GM18951 (cell line): ENCODE results near the gene ANKRD13A.

Experiments used
- POLR2A ChIP-seq: IDR thresholded peaks from 4 replicates; pipeline ENCODE4 v1.6.1; 2011; ENCODE audit warnings: mild to moderate bottlenecking; ENCODE audit not compliant: insufficient read length, insufficient read depth; ENCODE audit errors: extremely low read depth
- in situ Hi-C: fragments of 300-500 bp; cut with MboI; formaldehyde crosslinking; loops from one replicate; pipeline ENCODE4 v1.12.0; 2022; ENCODE audit warnings: low sequenced_read_pairs, mixed read lengths, inconsistent platforms; ENCODE audit not compliant: unreplicated experiment

ANKRD13A gene

GRCh38 chr12:110075880-110076279 lies 76.7 kb downstream of the ANKRD13A start:
- in situ Hi-C loops = no loop called here
- no peak for TF ChIP-seq POLR2A

- TF ChIP-seq POLR2A = no peak
- in situ Hi-C loops = no loop called here
Observed at GRCh38 chr12:110077800-110078199, 78.6 kb downstream of the ANKRD13A start.

- TF ChIP-seq POLR2A = peak; percentile 52
- in situ Hi-C loops = no loop called here
Observed at GRCh38 chr12:110079477-110080400, 80.5 kb downstream of the ANKRD13A start.

GRCh38 chr12:110080410-110080809 lies 81.2 kb downstream of the ANKRD13A start:
- TF ChIP-seq POLR2A = no peak
- in situ Hi-C loops = no loop called here

GRCh38 chr12:110084314-110085015 lies 85.2 kb downstream of the ANKRD13A start:
- in situ Hi-C loops = loop anchor here (5.0 kb wide), 1 partner anchor 343 kb away; no protein-coding TSS in a partner anchor
- TF ChIP-seq POLR2A = no peak

GRCh38 chr12:110088216-110088615 lies 89.0 kb downstream of the ANKRD13A start:
- in situ Hi-C loops = loop anchor here (5.0 kb wide), 1 partner anchor 339 kb away; no protein-coding TSS in a partner anchor

GRCh38 chr12:110088936-110089335 lies 89.7 kb downstream of the ANKRD13A start:
- no peak for TF ChIP-seq POLR2A
- in situ Hi-C loops = loop anchor here (5.0 kb wide), 1 partner anchor 338 kb away; no protein-coding TSS in a partner anchor
